CD4-positive, alpha-beta T cell treated with Interleukin-2 at 100 ng/mL for 4 hours (primary cell): Measurements from ENCODE around the gene ABCC2.
"Not testable (repeated sequence)": the region's sequence is repeated elsewhere in the genome, so short reads cannot be mapped to it uniquely, and the experiment has no call there.

Source experiments
- DNase-seq: peaks from one replicate; pipeline ENCODE4 v3.0.0-alpha.2; 2020; ENCODE audit warnings: low spot score

ABCC2 gene

DNA sequence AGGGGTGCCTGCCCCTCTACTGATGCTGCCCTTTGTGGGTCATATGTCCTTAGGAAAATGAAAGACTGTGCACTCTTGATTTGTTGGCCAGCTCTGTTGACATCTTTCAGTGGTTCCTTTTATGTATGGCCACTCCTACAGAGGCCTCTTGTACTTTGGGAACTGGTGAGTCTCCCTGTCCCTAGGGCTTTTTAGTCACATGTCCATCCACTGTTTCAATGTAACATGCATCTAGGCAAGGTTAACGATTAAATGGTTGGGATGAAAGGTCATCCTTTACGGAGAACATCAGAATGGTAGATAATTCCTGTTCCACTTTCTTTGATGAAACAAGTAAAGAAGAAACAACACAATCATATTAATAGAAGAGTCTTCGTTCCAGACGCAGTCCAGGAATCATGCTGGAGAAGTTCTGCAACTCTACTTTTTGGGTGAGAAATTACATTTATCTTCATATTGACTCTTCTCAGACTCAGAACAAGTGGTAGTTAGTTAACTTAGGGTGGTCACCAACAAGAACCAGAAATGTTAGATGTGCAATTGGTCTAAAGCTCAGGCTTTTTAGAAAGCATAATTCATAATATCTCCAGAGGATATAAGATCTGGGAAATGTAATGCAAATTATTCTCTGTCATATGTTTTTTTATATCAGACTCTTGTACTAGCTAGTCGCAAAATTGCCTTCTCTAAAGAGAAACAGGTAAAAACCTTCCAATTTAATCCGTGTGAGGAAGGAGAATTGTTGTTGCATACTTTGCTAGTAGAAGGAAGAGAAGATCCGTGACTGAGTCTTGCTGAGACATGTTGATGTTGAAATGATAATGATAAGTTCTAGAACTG, at the start of gene ABCC2:
Gene ABCC2 (plus strand): TSS at position 194 of the 840 bp plus-strand sequence. CDS start 205 bp downstream, at position 399.
- DNase-seq = no peak

DNA sequence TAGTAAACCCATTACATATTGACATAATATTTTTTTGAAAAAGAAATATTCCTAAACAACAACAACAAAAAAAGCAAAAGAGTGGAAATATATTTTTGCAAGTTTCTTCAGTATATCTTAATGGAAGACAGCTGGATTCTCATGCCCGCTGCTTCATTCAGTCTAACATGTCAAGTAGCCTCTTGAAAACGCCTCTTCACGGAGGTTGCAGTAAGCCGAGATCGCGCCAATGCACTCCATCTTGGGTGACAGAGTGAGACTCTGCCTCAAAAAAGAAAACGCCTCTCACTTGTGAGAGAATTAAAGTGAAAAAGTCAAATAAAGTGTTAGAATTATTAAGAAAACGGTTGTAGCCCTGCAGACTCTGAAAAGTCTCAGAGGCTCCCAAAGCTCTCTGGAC, 49.1 kb upstream of the ABCC2 start:
- DNase-seq = no peak

DNA sequence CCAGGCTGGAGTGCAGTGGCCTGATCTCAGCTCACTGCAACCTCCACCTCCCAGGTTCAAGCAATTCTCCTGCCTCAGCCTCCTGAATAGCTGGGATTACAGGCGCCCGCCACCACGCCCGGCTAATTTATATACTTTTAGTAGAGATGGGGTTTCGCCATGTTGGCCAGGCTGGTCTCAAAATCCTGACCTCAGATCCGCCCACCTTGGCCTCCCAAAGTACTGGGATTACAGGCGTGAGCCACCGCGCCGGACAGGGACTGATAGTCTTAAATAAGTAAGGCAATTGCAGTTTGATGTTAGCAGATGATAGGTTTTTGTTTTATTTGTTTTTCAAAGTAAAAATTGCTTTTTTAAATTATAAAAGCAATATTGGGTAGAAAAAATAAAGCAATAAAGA, 48.3 kb upstream of the ABCC2 start:
- not testable (repeated sequence) for DNase-seq

DNA sequence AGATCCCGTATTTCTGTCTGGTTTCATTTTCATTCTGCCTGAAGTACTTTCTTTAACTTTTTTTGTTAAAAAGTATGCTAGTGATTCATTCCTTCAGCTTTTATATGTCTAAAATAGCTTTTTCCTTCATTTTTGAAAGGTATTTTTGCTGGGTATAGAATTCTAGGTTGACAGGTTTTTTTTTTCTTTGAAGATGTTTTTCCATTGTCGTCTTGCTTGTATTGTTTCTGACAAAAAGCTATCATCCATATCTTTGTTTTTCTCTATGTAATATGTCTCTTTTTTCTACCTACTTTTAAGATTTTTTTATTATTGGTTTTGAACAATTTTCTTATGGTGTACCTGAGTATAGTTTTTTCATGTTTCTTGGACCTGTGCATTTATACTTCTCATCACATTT, 42.2 kb upstream of the ABCC2 start:
- DNase-seq = no peak

DNA sequence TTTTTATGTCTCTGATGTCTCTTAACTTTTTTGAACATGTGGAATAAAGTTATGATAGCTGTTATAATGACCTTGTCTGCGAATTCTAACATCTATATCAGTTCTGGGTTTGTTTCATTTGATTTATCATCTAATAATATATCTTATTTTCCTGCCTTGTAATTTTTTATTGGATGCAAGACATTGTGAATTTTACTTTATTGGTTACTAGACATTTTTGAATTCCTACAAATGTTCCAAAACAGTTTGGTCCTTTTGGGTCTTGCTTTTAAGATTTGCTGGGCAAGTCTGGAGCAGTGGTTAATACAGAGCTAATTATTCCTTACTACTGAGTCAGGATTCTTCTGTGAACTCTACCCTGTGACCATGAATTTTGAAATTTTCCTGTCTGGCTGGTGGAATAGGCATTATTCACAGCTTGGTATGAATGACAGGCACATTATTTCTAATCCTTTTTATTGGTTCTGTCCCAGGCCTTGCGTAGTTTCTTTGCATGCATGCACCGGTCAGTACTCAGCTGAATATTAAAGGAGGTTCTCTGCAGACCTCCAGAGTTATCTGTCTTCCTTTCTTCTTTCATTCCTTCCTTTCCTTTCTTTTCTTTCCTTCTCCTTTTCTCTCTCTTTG, 41.4 kb upstream of the ABCC2 start:
- DNase-seq = no peak

DNA sequence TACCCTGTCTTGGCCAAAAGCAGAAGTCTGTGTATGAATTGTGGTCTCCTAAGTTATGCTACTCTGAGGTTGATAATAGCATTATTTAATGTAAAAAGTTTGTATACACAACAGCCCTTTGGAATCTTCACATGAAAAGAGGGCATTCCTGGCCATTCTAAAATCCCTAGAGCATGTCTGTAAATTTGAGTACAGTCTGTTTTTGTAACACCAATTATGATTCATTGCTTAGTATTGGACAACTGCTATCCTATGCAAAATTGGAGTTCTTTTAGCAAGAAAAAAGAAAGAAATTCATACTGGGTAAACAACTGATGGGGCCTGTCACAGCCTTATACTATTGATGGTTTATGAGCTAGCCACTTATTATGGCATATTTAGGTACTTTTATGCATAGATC, 40.2 kb upstream of the ABCC2 start:
- no peak for DNase-seq

- no peak for DNase-seq
Measured at GRCh38 chr10:99742701-99743100, 39.7 kb upstream of the ABCC2 start.

DNA sequence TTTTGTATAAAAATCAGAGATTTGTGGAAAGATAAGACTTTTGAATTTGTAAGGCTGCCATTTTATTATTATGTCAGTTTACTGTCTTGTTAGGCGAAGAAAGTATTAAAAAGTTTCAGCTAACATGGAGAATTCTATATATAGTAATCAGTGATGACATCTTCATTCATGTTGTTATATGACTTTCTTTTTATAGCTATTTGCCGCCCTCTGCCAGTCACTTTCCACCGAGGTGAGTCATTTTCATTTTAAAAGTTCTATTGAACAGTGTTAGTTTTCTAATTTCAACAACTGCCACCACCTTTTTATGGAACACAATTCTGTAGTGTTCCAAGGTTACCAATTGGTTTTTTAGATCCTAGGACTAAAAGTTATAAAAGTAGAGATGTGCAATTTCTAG, 38.6 kb upstream of the ABCC2 start:
- no peak for DNase-seq

- DNase-seq = not testable (repeated sequence)
Measured at GRCh38 chr10:99746166-99746565, 36.3 kb upstream of the ABCC2 start.

DNA sequence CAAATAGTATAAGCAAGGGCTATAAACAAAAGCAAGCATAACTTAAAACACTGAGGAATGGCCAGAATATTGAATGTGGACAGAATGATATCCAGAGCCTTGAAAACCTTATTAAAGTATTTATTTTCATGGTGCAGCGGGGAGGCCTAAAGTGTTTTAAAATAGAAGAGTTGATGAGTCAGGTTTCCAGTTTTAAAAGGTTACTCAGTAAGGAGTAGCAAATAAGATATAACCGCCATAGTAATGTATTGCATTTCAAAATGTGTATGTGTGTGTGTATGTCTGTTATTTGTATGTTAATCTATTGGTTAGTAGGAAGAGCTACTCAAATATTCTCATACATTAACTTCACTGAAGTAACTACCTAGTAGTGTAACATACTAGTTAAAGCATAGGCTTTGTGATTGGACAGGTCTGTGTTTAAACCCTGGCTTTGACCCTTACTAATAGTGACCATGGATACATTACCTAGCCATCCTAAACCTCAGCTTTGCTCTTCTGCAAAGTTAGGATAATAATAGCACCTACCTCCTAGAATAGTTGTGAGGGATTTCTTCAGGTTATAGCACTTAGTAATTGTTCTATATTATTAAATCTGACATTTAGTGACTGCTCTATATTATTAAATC, 33.5 kb upstream of the ABCC2 start:
- no peak for DNase-seq

DNA sequence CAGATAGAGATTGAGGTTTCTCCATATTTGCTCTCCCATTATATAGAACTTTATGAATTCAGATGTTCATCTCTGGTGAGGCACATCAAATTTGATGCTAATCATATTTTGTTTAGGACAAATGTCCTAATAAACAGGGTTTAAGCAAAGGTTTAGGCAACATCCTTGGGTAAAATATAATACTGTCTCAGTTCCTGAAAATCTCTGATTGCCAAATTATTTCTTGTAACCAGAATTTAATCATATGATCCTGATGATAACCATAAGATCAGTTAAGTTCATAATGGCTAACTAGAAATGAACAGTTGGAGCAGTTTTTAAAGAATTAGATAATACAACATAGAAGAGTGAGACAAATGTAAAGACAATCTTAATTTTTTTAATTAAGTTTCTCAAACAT, 31.8 kb upstream of the ABCC2 start:
- no peak for DNase-seq

GRCh38 chr10:99754670-99755069, 27.8 kb upstream of the ABCC2 start:
- no peak for DNase-seq

- DNase-seq = no peak
Measured at GRCh38 chr10:99756159-99756558, 26.3 kb upstream of the ABCC2 start.

DNA sequence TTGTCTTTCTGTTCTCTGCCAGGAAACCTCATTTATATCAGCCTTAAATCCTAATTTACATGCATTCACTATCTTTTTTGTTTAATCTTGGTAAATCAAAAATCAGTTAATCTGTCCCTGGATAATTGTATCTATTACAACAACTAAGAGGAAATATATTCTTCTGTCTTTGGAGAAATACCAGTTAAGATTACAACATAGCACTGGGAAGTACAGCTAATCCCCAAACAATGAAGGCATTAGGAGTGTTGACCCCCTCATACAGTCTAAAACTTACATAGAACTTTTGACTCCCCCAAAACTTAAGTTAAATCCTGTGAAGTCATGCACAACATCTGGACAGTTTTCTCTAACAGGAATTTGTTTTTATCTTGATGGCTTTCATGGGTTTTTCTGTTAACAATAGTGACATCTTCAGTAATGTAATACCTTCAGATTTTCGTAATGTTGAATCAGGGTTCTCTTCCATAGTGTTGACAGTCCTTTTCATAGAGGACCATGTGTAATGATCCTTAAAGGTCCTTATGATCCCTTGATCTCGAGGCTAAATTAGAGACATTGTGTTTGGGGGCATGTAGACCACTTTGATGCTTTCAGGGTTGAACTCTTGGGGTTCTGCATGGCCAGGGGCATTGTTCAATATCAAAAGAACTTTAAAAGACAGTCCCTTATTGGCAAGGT, 24.1 kb upstream of the ABCC2 start:
- no peak for DNase-seq

- DNase-seq = no peak
Measured at GRCh38 chr10:99760321-99760720, 22.1 kb upstream of the ABCC2 start.

DNA sequence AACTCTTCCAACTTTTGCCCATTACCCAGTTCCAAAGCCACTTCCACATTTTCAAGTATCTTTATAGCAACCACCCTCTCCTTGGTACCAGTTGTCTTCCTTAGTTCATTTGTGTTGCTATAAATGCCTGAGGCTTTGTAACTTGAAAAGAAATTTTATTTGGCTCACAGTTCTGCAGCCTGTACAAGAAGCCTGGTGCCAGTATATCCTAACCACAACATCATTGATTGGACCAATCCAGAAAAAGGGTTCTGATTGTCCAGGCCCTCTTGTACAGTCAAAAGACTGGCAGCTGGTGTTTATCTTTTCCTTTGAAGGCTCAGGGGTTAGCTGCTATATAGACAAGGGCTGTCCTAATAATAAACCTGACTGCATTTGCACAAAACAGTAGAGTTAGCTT, 21.1 kb upstream of the ABCC2 start:
- no peak for DNase-seq

DNA sequence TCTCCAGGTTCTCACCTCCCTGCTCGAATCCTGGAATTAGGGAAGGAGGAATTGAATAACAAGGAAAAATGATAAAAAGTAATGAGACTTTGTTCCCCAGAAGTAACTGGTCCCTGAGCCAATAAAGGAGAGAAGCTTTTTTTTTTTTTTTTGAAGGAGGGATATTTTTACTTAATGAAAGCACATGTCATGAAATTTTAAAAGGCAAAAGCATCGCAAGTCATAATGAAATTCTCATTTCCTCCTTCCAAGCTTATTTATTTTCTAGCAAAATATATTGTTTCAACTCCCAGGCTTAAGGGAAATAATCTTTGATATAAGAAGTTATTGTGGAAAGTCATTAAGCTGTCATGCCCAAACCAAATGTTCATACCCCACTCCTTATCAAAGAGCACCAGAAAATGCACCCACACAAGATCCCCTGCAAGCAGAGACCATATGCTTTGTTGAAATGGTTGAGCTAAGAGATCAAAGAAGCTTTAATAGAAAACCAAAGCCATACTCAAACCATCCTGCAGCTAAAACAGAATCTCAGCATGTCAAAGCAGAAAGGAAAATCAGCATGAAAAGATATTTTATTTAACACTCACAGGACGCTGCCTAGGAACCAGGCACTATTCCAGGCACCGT, 16.7 kb upstream of the ABCC2 start:
- no peak for DNase-seq

GRCh38 chr10:99766302-99766681, 16.1 kb upstream of the ABCC2 start:
- no peak for DNase-seq

DNA sequence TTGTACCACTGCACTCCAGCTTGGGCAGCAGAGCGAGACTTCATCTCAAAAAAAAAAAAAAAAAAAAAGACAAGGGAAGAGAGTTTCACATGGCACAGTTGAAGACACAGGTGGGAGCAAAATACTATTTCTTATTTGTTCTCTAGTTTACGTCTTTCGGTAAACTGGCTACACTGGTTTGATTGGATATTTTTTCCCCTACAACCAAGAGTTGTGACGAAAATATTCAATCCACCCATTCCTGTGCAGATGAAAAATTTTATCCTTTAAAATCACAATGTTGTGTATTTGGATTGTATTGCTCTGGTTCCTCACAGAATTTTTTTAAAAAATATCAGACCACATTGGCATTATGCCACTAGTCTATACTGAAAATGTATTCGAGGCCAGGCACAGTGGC, 14.5 kb upstream of the ABCC2 start:
- DNase-seq = no peak

- no peak for DNase-seq
Measured at GRCh38 chr10:99768556-99768955, 13.9 kb upstream of the ABCC2 start.

DNA sequence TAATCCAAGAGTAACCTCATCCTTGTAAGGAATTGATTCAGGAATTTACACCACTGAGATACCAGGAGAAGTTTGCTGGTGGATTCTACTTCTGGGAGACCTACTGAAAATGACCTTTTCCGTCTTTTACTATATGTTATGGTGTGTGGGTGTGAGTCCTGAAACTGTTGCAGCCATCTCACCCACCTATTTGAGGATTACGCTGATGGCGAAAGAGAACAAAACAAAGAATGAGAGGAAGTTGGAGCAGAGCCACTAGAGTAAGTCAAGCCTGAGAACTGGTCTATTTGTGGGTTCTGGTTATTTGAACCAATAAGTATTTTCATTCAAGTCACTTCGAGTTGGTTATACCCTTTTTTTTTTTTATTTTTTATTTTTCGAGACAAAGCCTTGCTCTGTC, 12.7 kb upstream of the ABCC2 start:
- no peak for DNase-seq

DNA sequence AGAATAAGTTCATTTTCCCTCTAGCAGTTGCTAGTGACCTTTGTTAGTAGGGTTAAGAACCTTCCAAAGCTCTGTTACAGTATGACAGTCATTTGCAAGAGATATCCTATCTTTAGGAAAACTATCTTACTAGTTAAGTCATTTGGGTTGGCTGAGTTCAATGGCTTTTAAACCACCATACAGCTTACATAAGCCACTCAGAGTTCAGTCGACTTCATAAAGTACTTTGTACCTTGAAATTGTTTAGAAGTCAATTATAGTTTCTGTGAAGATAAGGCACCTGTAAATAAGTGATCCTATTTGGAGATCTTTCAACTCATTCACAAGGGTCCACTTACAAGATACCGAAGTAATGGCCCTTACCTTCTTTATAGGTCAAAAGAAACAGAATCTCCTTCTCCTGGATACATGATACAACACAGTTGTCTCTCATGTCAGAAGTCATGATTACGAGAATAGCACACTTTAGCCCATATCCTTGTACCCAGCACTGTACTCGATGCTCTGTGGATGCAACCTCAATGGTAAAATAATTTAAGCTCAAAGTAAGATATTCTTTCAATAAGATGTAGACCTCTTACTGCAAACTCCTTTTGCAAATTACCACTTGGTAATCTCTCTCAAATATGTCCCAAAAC, 11.9 kb upstream of the ABCC2 start:
- no peak for DNase-seq
